ENCODE data around the gene SRGAP1.

Gene SRGAP1

GRCh38 chr12:63982604-63983295 is 138.2 kb downstream of the SRGAP1 start:
- Histone ChIP-seq H3K14ac (ENCODE audit: low read length) (no peak overlapping the region), H3K27ac (ENCODE audit: low read depth, low read length) (no peak overlapping the region), H2AFZ (ENCODE audit: insufficient read depth, low read length, poor library complexity) (no peak overlapping the region), H3K18ac (ENCODE audit: low read length) (no peak overlapping the region), H3K4me3 (ENCODE audit: low read depth, low read length) (no peak overlapping the region), H3K4me2 (ENCODE audit: low read length) (no peak overlapping the region), H3K9ac (ENCODE audit: low read length) (no peak overlapping the region), H2BK120ac (ENCODE audit: insufficient read depth, low read length, poor library complexity) (no peak overlapping the region), H4K91ac (ENCODE audit: low read depth, low read length) (no peak overlapping the region), H3K36me3 (ENCODE audit: control insufficient read depth in 1 of 2, insufficient read depth in 2 of 2, low read length in 2 of 2) (no peaks in the 10 kb centered on the region), H3K4ac (ENCODE audit: low read depth, low read length) (no peak overlapping the region), H2BK5ac (ENCODE audit: low read depth, low read length, poor library complexity) (no peak overlapping the region), H3K79me1 (ENCODE audit: low read length) (no peaks in the 10 kb centered on the region), H3K4me1 (ENCODE audit: control insufficient read depth in 1 of 2, insufficient read depth in 2 of 2, low read length in 2 of 2) (peaks cover 0 to 3% of the 10 kb centered on the region in 2 experiments), H4K8ac (ENCODE audit: low read depth, low read length) (no peak overlapping the region), H3K9me3 (ENCODE audit: insufficient read depth, low read depth, low read length) (no peaks in the 10 kb centered on the region), H3K27me3 (ENCODE audit: insufficient read depth, low read length) (no peaks in the 10 kb centered on the region), H2AK5ac (ENCODE audit: low read length) (no peak overlapping the region), H4K12ac (ENCODE audit: low read depth, low read length) (no peak overlapping the region), H3K23ac (ENCODE audit: low read length) (no peak overlapping the region), H2BK12ac (ENCODE audit: low read length) (no peak overlapping the region), H3K79me2 (ENCODE audit: control insufficient read depth, insufficient read depth, low read length, poor library complexity) (no peaks in the 10 kb centered on the region)
- DNase-seq = peak in 1 of 2 donors; percentile 18
- no CpG with 5 or more reads among the region's 4 CpGs for WGBS (ENCODE audit: extremely low coverage, insufficient coverage, insufficient read length)

DNA sequence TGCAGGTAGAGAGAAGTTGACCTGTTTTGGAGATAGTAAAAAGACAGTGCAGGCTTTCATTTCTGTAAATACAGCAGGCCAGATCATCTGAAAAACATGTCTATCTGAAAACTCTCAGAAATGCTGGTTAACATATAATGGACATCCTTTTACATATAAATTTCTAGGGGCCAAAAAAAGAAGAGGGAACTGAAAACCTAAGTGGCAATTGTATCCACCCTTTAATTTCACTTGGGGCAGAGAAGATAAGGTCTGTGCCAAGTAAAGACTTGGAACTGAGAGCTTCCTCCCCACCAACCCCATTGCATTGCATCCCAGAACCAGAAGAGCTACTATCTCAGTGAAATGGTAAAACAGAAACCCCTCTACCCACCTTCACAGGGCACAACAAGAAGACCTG is 141.0 kb downstream of the SRGAP1 start:
- H4K8ac ChIP-seq (ENCODE audit: low read depth, low read length) = no peak overlapping the region
- H3K36me3 ChIP-seq (ENCODE audit: control insufficient read depth in 1 of 2, insufficient read depth in 2 of 2, low read length in 2 of 2) = no peaks in the 10 kb centered on the region
- no peak overlapping the region for H3K18ac ChIP-seq (ENCODE audit: low read length)
- no peak overlapping the region for H2BK5ac ChIP-seq (ENCODE audit: low read depth, low read length, poor library complexity)
- H3K4me2 ChIP-seq (ENCODE audit: low read length) = no peak overlapping the region
- no peak overlapping the region for H2BK12ac ChIP-seq (ENCODE audit: low read length)
- no peak overlapping the region for H2BK120ac ChIP-seq (ENCODE audit: insufficient read depth, low read length, poor library complexity)
- DNase-seq = no peak
- no peak overlapping the region for H3K4me3 ChIP-seq (ENCODE audit: low read depth, low read length)
- H2AK5ac ChIP-seq (ENCODE audit: low read length) = no peak overlapping the region
- H3K27me3 ChIP-seq (ENCODE audit: insufficient read depth, low read length) = no peaks in the 10 kb centered on the region
- H3K9ac ChIP-seq (ENCODE audit: low read length) = no peak overlapping the region
- H2AFZ ChIP-seq (ENCODE audit: insufficient read depth, low read length, poor library complexity) = no peak overlapping the region
- H3K23ac ChIP-seq (ENCODE audit: low read length) = no peak overlapping the region
- H3K27ac ChIP-seq (ENCODE audit: low read depth, low read length) = no peak overlapping the region
- H3K4me1 ChIP-seq (ENCODE audit: control insufficient read depth in 1 of 2, insufficient read depth in 2 of 2, low read length in 2 of 2) = no peaks in the 10 kb centered on the region
- H3K79me1 ChIP-seq (ENCODE audit: low read length) = no peaks in the 10 kb centered on the region
- no peak overlapping the region for H3K4ac ChIP-seq (ENCODE audit: low read depth, low read length)
- no peak overlapping the region for H3K14ac ChIP-seq (ENCODE audit: low read length)
- H3K79me2 ChIP-seq (ENCODE audit: control insufficient read depth, insufficient read depth, low read length, poor library complexity) = no peaks in the 10 kb centered on the region
- H3K9me3 ChIP-seq (ENCODE audit: insufficient read depth, low read depth, low read length) = no peaks in the 10 kb centered on the region
- H4K12ac ChIP-seq (ENCODE audit: low read depth, low read length) = no peak overlapping the region
- H4K91ac ChIP-seq (ENCODE audit: low read depth, low read length) = no peak overlapping the region

DNA sequence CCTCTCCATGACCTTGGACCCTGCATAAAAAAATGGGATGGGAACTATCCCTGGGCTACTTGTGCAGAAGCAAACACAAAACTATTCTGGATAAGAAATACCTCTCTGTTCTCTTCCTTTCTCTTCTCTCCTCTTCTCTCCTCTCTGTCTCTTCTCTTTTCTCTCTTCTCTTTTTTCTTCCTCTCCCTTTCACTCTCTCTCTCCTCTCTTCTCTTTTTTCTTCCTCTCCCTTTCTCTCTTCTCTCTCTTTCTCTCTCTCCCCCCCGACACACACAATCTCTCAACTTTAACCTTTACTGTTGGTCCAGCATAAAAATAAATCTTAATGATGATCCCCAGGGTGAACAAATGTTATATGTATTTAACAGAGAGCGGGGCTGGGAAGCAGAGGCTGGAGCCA is 141.4 kb downstream of the SRGAP1 start:
- Histone ChIP-seq H4K8ac (ENCODE audit: low read depth, low read length) (no peak overlapping the region), H4K91ac (ENCODE audit: low read depth, low read length) (no peak overlapping the region), H3K4me2 (ENCODE audit: low read length) (no peak overlapping the region), H3K18ac (ENCODE audit: low read length) (no peak overlapping the region), H3K27me3 (ENCODE audit: insufficient read depth, low read length) (no peaks in the 10 kb centered on the region), H2BK120ac (ENCODE audit: insufficient read depth, low read length, poor library complexity) (no peak overlapping the region), H2BK12ac (ENCODE audit: low read length) (no peak overlapping the region), H3K4ac (ENCODE audit: low read depth, low read length) (no peak overlapping the region), H3K79me2 (ENCODE audit: control insufficient read depth, insufficient read depth, low read length, poor library complexity) (no peaks in the 10 kb centered on the region), H3K9ac (ENCODE audit: low read length) (no peak overlapping the region), H3K4me3 (ENCODE audit: low read depth, low read length) (no peak overlapping the region), H3K79me1 (ENCODE audit: low read length) (no peaks in the 10 kb centered on the region), H2BK5ac (ENCODE audit: low read depth, low read length, poor library complexity) (no peak overlapping the region), H3K9me3 (ENCODE audit: insufficient read depth, low read depth, low read length) (no peaks in the 10 kb centered on the region), H2AK5ac (ENCODE audit: low read length) (no peak overlapping the region), H3K27ac (ENCODE audit: low read depth, low read length) (no peak overlapping the region), H3K23ac (ENCODE audit: low read length) (no peak overlapping the region), H2AFZ (ENCODE audit: insufficient read depth, low read length, poor library complexity) (no peak overlapping the region), H3K14ac (ENCODE audit: low read length) (no peak overlapping the region), H4K12ac (ENCODE audit: low read depth, low read length) (no peak overlapping the region), H3K4me1 (ENCODE audit: control insufficient read depth in 1 of 2, insufficient read depth in 2 of 2, low read length in 2 of 2) (no peaks in the 10 kb centered on the region), H3K36me3 (ENCODE audit: control insufficient read depth in 1 of 2, insufficient read depth in 2 of 2, low read length in 2 of 2) (no peaks in the 10 kb centered on the region)
- 95% methylated on average over 1 of the region's 2 CpGs for WGBS (ENCODE audit: extremely low coverage, insufficient coverage, insufficient read length)
- no peak for DNase-seq

DNA sequence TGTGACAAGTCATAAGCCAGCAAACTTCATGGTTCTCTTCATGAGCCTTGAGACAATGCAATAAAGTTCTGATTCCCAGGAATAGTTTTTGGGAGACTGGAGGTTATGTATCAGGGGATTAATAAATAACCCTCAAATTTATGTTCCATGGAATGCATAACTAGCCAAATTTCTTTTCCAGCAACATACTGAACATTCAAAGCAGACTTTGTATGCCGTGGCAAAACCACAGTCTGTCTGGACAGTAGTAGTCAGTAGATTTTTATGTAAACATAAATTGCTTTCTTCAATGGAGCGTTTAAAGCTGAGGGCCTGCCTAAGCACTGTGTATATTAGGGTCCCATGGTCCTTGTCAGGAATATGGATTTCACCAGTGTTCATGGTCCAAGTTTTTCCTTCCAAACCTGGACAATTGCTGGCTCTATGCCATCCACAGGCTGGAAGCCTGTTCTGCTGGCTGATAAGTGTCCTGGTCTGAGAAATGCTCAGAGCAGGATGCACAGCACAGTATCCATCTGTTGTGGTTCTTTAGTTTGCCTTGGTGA is 144.9 kb downstream of the SRGAP1 start:
- Histone ChIP-seq H3K9ac (ENCODE audit: low read length) (no peak overlapping the region), H3K36me3 (ENCODE audit: control insufficient read depth in 1 of 2, insufficient read depth in 2 of 2, low read length in 2 of 2) (no peaks in the 10 kb centered on the region), H2BK12ac (ENCODE audit: low read length) (no peak overlapping the region), H3K4me2 (ENCODE audit: low read length) (no peak overlapping the region), H3K79me1 (ENCODE audit: low read length) (no peaks in the 10 kb centered on the region), H3K9me3 (ENCODE audit: insufficient read depth, low read depth, low read length) (no peaks in the 10 kb centered on the region), H3K18ac (ENCODE audit: low read length) (no peak overlapping the region), H2BK120ac (ENCODE audit: insufficient read depth, low read length, poor library complexity) (no peak overlapping the region), H3K27me3 (ENCODE audit: insufficient read depth, low read length) (no peaks in the 10 kb centered on the region), H3K4ac (ENCODE audit: low read depth, low read length) (no peak overlapping the region), H4K91ac (ENCODE audit: low read depth, low read length) (no peak overlapping the region), H4K8ac (ENCODE audit: low read depth, low read length) (no peak overlapping the region), H3K14ac (ENCODE audit: low read length) (no peak overlapping the region), H3K4me3 (ENCODE audit: low read depth, low read length) (no peak overlapping the region), H3K23ac (ENCODE audit: low read length) (no peak overlapping the region), H3K4me1 (ENCODE audit: control insufficient read depth in 1 of 2, insufficient read depth in 2 of 2, low read length in 2 of 2) (peaks cover 4 to 7% of the 10 kb centered on the region in 2 experiments), H3K79me2 (ENCODE audit: control insufficient read depth, insufficient read depth, low read length, poor library complexity) (no peaks in the 10 kb centered on the region), H4K12ac (ENCODE audit: low read depth, low read length) (no peak overlapping the region), H2AFZ (ENCODE audit: insufficient read depth, low read length, poor library complexity) (no peak overlapping the region), H2BK5ac (ENCODE audit: low read depth, low read length, poor library complexity) (no peak overlapping the region), H3K27ac (ENCODE audit: low read depth, low read length) (no peak overlapping the region), H2AK5ac (ENCODE audit: low read length) (no peak overlapping the region)
- no CpG with 5 or more reads among the region's 2 CpGs for WGBS (ENCODE audit: extremely low coverage, insufficient coverage, insufficient read length)
- no peak for DNase-seq
